GM12873 (cell line): ENCODE data around the gene NMU.

Experiments
- CTCF ChIP-seq: IDR thresholded peaks from 2 replicates; pipeline ENCODE4 v1.5.1; 2012; ENCODE audit warnings: low read depth, mild to moderate bottlenecking, moderate library complexity, low read length, control low read depth; ENCODE audit not compliant: insufficient read depth; ENCODE audit errors: missing control alignments

Gene NMU

GRCh38 chr4:55650483-55650882, 14.4 kb upstream of the NMU start:
- TF ChIP-seq CTCF = no peak

- TF ChIP-seq CTCF = no peak
These were observed 1.2 kb upstream of the NMU start for GRCh38 chr4:55637272-55637820.

GRCh38 chr4:55636656-55636999, 530 bp upstream of the NMU start:
- no peak for TF ChIP-seq CTCF

- TF ChIP-seq CTCF = no peak
These were observed 816 bp downstream of the NMU start for GRCh38 chr4:55635282-55635681.

GRCh38 chr4:55634417-55635128, 1.5 kb downstream of the NMU start:
- TF ChIP-seq CTCF = no peak

GRCh38 chr4:55633903-55634302, 2.2 kb downstream of the NMU start:
- no peak for TF ChIP-seq CTCF

- TF ChIP-seq CTCF = no peak
These were observed 10.3 kb downstream of the NMU start for GRCh38 chr4:55625835-55626234.
